ENCODE results near the gene FBP1. TPM values are rescaled to one million over a fixed set of nuclear protein-coding genes. Genes with fewer than 3 reads are reported as not detected.

The FBP1 gene
- total RNA-seq, 5 donors from 2014 or later (not counting 1 experiment from before 2014, with no cell fraction given), result 3.5 to 6.6 (median 3.8) TPM

DNA sequence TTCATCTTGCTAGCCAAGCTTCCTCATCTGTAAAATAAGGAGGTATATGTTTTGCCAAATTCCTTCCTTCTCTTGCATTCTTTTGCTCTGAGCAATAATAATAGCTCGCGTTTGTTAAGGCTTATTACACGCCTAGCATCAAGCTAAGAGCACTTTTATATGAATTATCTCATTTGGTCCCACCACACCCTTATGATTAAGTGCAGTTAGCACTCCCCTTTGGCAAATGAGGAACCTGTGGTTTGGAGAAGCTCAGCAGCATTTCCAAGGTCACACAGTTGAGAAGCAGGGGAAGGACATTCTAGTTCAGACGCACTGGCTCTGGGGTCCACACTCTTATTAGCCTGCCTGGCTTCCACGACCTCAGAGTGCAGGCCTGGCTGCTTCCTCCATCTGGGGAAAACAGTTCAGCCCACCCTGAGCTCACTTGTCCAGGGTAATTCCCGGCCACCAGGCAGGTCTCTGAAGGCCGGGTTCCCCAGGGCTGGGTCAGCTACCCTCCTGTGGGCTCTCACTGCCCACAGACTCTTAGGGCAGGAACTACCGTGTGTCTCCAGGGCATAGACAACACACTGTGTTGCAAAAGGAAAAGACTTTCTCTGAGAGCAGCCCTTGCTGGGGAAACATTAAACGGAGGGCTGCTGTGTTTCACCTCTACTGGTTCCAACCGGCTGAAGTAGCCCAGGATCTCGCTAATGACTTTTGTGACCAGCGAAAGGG is 9.9 kb upstream of the FBP1 start:
- Histone ChIP-seq H3K36me3 (ENCODE audit: control insufficient read depth in 2 of 2, extremely low read depth in 1 of 2, insufficient read depth in 1 of 2, low read length in 1 of 2) (no peaks in the 10 kb centered on the region), H3K4me3 (ENCODE audit: control insufficient read depth in 1 of 2, extremely low read depth in 1 of 2, low read length in 1 of 2) (no peak overlapping the region), H3K9me3 (no peaks in the 10 kb centered on the region), H3K27ac (ENCODE audit: low read length) (no peak overlapping the region), H3K4me1 (ENCODE audit: control insufficient read depth in 1 of 2, extremely low read depth in 1 of 2, insufficient read depth in 2 of 2, low read length in 2 of 2) (no peaks in the 10 kb centered on the region), H3K27me3 (replicated peaks in 1 of 2; ENCODE audit: control insufficient read depth in 2 of 2, extremely low read depth in 1 of 2, insufficient read depth in 2 of 2, low read length in 1 of 2) (peaks cover 0 to 9% of the 10 kb centered on the region in 2 experiments)
- Mint-ChIP-seq H3K4me1 (no peaks in the 10 kb centered on the region), H3K27ac (no peak overlapping the region), H3K27me3 (peaks cover 6 to 8% of the 10 kb centered on the region in 2 donors), H3K9me3 (no peaks in the 10 kb centered on the region), H3K4me3 (no peak overlapping the region), H3K36me3 (no peaks in the 10 kb centered on the region)
- no peak for DNase-seq
- WGBS (ENCODE audit: insufficient coverage), result 72% methylated on average over 9 of the region's 12 CpGs
- ChIA-PET CTCF (interaction anchor here in 1 of 2 donors (1.1 kb wide), 1 partner anchor 20 kb away, joined by 4 read pairs; no protein-coding TSS in a partner anchor), POLR2A (no interaction called here)
- ATAC-seq (replicated peaks in 1 of 4), result no peak

- 75% methylated on average over 2 of the region's 2 CpGs for WGBS (ENCODE audit: insufficient coverage)
- peaks cover 0 to 7% of the 10 kb centered on the region in 2 experiments for H3K27me3 ChIP-seq (replicated peaks in 1 of 2; ENCODE audit: control insufficient read depth in 2 of 2, extremely low read depth in 1 of 2, insufficient read depth in 2 of 2, low read length in 1 of 2)
- H3K27me3 Mint-ChIP-seq, result peaks cover 2 to 8% of the 10 kb centered on the region in 2 donors
- H3K36me3 Mint-ChIP-seq, result no peaks in the 10 kb centered on the region
- H3K4me1 ChIP-seq (ENCODE audit: control insufficient read depth in 1 of 2, extremely low read depth in 1 of 2, insufficient read depth in 2 of 2, low read length in 2 of 2), result no peaks in the 10 kb centered on the region
- H3K9me3 ChIP-seq, result no peaks in the 10 kb centered on the region
- ChIA-PET CTCF (interaction anchor here in 1 of 2 donors (1.1 kb wide), 1 partner anchor 21 kb away, joined by 4 read pairs; no protein-coding TSS in a partner anchor), POLR2A (no interaction called here)
- H3K36me3 ChIP-seq (ENCODE audit: control insufficient read depth in 2 of 2, extremely low read depth in 1 of 2, insufficient read depth in 1 of 2, low read length in 1 of 2), result no peaks in the 10 kb centered on the region
- H3K4me1 Mint-ChIP-seq, result no peaks in the 10 kb centered on the region
- no peak for ATAC-seq (replicated peaks in 1 of 4)
- no peak overlapping the region for H3K4me3 ChIP-seq (ENCODE audit: control insufficient read depth in 1 of 2, extremely low read depth in 1 of 2, low read length in 1 of 2)
- H3K4me3 Mint-ChIP-seq, result no peak overlapping the region
- no peak overlapping the region for H3K27ac ChIP-seq (ENCODE audit: low read length)
- no peaks in the 10 kb centered on the region for H3K9me3 Mint-ChIP-seq
- no peak overlapping the region for H3K27ac Mint-ChIP-seq
- no peak for DNase-seq
Observed at GRCh38 chr9:94648185-94648584, 8.9 kb upstream of the FBP1 start.

GRCh38 chr9:94645901-94646300 is 6.6 kb upstream of the FBP1 start:
- Mint-ChIP-seq H3K4me1 (no peaks in the 10 kb centered on the region), H3K27ac (no peak overlapping the region), H3K4me3 (no peak overlapping the region), H3K36me3 (no peaks in the 10 kb centered on the region), H3K27me3 (no peaks in the 10 kb centered on the region), H3K9me3 (no peaks in the 10 kb centered on the region)
- Histone ChIP-seq H3K9me3 (no peaks in the 10 kb centered on the region), H3K4me1 (ENCODE audit: control insufficient read depth in 1 of 2, extremely low read depth in 1 of 2, insufficient read depth in 2 of 2, low read length in 2 of 2) (no peaks in the 10 kb centered on the region), H3K4me3 (ENCODE audit: control insufficient read depth in 1 of 2, extremely low read depth in 1 of 2, low read length in 1 of 2) (no peak overlapping the region), H3K27me3 (replicated peaks in 1 of 2; ENCODE audit: control insufficient read depth in 2 of 2, extremely low read depth in 1 of 2, insufficient read depth in 2 of 2, low read length in 1 of 2) (peaks cover 0 to 4% of the 10 kb centered on the region in 2 experiments), H3K27ac (ENCODE audit: low read length) (no peak overlapping the region), H3K36me3 (ENCODE audit: control insufficient read depth in 2 of 2, extremely low read depth in 1 of 2, insufficient read depth in 1 of 2, low read length in 1 of 2) (no peaks in the 10 kb centered on the region)
- DNase-seq, result no peak
- POLR2A ChIA-PET, result no interaction called here
- WGBS (ENCODE audit: insufficient coverage), result 92% methylated on average over 6 of the region's 6 CpGs
- CTCF ChIA-PET, result no interaction called here
- no peak for ATAC-seq (replicated peaks in 1 of 4)

- no peak overlapping the region for H3K27ac Mint-ChIP-seq
- no peak overlapping the region for H3K4me3 ChIP-seq (ENCODE audit: control insufficient read depth in 1 of 2, extremely low read depth in 1 of 2, low read length in 1 of 2)
- H3K9me3 Mint-ChIP-seq, result no peaks in the 10 kb centered on the region
- peaks cover 0 to 3% of the 10 kb centered on the region in 2 experiments for H3K27me3 ChIP-seq (replicated peaks in 1 of 2; ENCODE audit: control insufficient read depth in 2 of 2, extremely low read depth in 1 of 2, insufficient read depth in 2 of 2, low read length in 1 of 2)
- H3K27ac ChIP-seq (ENCODE audit: low read length), result no peak overlapping the region
- CTCF ChIA-PET, result no interaction called here
- peaks cover 0 to 7% of the 10 kb centered on the region in 2 experiments for H3K4me1 ChIP-seq (ENCODE audit: control insufficient read depth in 1 of 2, extremely low read depth in 1 of 2, insufficient read depth in 2 of 2, low read length in 2 of 2)
- ATAC-seq (replicated peaks in 1 of 4) (no peak), DNase-seq (no peak)
- H3K36me3 Mint-ChIP-seq, result no peaks in the 10 kb centered on the region
- no peaks in the 10 kb centered on the region for H3K36me3 ChIP-seq (ENCODE audit: control insufficient read depth in 2 of 2, extremely low read depth in 1 of 2, insufficient read depth in 1 of 2, low read length in 1 of 2)
- POLR2A ChIA-PET, result no interaction called here
- peaks cover 0 to 2% of the 10 kb centered on the region in 2 donors for H3K27me3 Mint-ChIP-seq
- H3K4me3 Mint-ChIP-seq, result no peak overlapping the region
- no peaks in the 10 kb centered on the region for H3K9me3 ChIP-seq
- WGBS (ENCODE audit: insufficient coverage), result 90% methylated on average over 4 of the region's 5 CpGs
- H3K4me1 Mint-ChIP-seq, result peaks cover 5 to 6% (median 6%) of the 10 kb centered on the region in 3 donors
Observed at GRCh38 chr9:94644543-94644942, 5.2 kb upstream of the FBP1 start.

GRCh38 chr9:94643741-94644140 is 4.4 kb upstream of the FBP1 start:
- 100% methylated on average over 3 of the region's 4 CpGs for WGBS (ENCODE audit: insufficient coverage)
- ATAC-seq (replicated peaks in 1 of 4), result no peak
- POLR2A ChIA-PET, result no interaction called here

DNA sequence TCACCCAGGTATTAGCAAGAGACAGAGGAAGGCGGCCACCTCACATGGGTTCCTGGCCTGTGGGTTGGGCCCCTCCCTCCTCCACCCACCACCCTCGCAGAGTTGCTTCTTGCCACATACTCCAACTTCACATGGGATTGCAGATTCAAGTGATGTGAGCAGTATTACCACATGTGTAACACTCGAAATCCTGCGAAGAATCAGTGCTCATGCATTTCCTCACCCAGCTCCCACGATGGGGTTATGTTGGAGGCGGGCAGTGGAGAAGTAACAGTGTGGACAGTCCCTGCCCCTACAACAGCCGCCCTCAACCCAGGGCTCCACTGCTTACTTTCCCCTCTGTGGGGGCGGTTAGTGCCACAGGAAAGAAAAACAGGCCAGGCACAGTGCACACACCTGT is 3.9 kb upstream of the FBP1 start:
- ATAC-seq (replicated peaks in 1 of 4), result no peak
- no peak overlapping the region for H3K4me3 ChIP-seq (ENCODE audit: control insufficient read depth in 1 of 2, extremely low read depth in 1 of 2, low read length in 1 of 2)
- Mint-ChIP-seq H3K36me3 (no peaks in the 10 kb centered on the region), H3K4me3 (no peak overlapping the region), H3K27ac (no peak overlapping the region), H3K4me1 (peaks cover 14 to 15% (median 15%) of the 10 kb centered on the region in 3 donors), H3K27me3 (peaks cover 6 to 8% of the 10 kb centered on the region in 2 donors), H3K9me3 (no peaks in the 10 kb centered on the region)
- peaks cover 0 to 8% of the 10 kb centered on the region in 2 experiments for H3K27me3 ChIP-seq (replicated peaks in 1 of 2; ENCODE audit: control insufficient read depth in 2 of 2, extremely low read depth in 1 of 2, insufficient read depth in 2 of 2, low read length in 1 of 2)
- ChIA-PET CTCF (interaction anchor here in 1 of 2 donors (0.6 kb wide), 1 partner anchor 26 kb away, joined by 5 read pairs; no protein-coding TSS in a partner anchor), POLR2A (no interaction called here)
- peaks cover 0 to 17% of the 10 kb centered on the region in 2 experiments for H3K4me1 ChIP-seq (ENCODE audit: control insufficient read depth in 1 of 2, extremely low read depth in 1 of 2, insufficient read depth in 2 of 2, low read length in 2 of 2)
- no peak for DNase-seq
- H3K9me3 ChIP-seq, result no peaks in the 10 kb centered on the region
- H3K36me3 ChIP-seq (ENCODE audit: control insufficient read depth in 2 of 2, extremely low read depth in 1 of 2, insufficient read depth in 1 of 2, low read length in 1 of 2), result no peaks in the 10 kb centered on the region
- 50% methylated on average over 1 of the region's 8 CpGs for WGBS (ENCODE audit: insufficient coverage)
- no peak overlapping the region for H3K27ac ChIP-seq (ENCODE audit: low read length)

More at GRCh38 chr9:94643741-94644140, 4.4 kb upstream of the FBP1 start:
- Mint-ChIP-seq H3K4me1 (peaks cover 9 to 10% (median 10%) of the 10 kb centered on the region in 3 donors), H3K9me3 (no peaks in the 10 kb centered on the region), H3K36me3 (no peaks in the 10 kb centered on the region), H3K27me3 (peaks cover under 1 to 2% of the 10 kb centered on the region in 2 donors), H3K4me3 (no peak overlapping the region), H3K27ac (no peak overlapping the region)
- no peaks in the 10 kb centered on the region for H3K36me3 ChIP-seq (ENCODE audit: control insufficient read depth in 2 of 2, extremely low read depth in 1 of 2, insufficient read depth in 1 of 2, low read length in 1 of 2)
- peaks cover 0 to 5% of the 10 kb centered on the region in 2 experiments for H3K27me3 ChIP-seq (replicated peaks in 1 of 2; ENCODE audit: control insufficient read depth in 2 of 2, extremely low read depth in 1 of 2, insufficient read depth in 2 of 2, low read length in 1 of 2)
- H3K27ac ChIP-seq (ENCODE audit: low read length), result no peak overlapping the region
- CTCF ChIA-PET, result interaction anchor here in 1 of 2 donors (0.6 kb wide), 1 partner anchor 26 kb away, joined by 5 read pairs; no protein-coding TSS in a partner anchor
- H3K4me3 ChIP-seq (ENCODE audit: control insufficient read depth in 1 of 2, extremely low read depth in 1 of 2, low read length in 1 of 2), result no peak overlapping the region
- no peak for DNase-seq
- peaks cover 0 to 12% of the 10 kb centered on the region in 2 experiments for H3K4me1 ChIP-seq (ENCODE audit: control insufficient read depth in 1 of 2, extremely low read depth in 1 of 2, insufficient read depth in 2 of 2, low read length in 2 of 2)
- H3K9me3 ChIP-seq, result no peaks in the 10 kb centered on the region

Measured in T-cell (primary cell).